H1 (cell line): Measurements from ENCODE around the gene CNOT3. TPM values are rescaled to one million over a fixed set of nuclear protein-coding genes. Genes with fewer than 3 reads are reported as not detected.

Experiments used
- CTCF ChIA-PET: fragments of 300-600 bp; sonication (Branson Sonifier 250); formaldehyde crosslinking; loops from one replicate; lab custom pipeline; 2021; ENCODE audit not compliant: partially characterized antibody; lab: Charles Lee
- POLR2A ChIA-PET: fragments of 300-600 bp; sonication (Branson Sonifier 250); formaldehyde crosslinking; loops from one replicate; lab custom pipeline; 2021; ENCODE audit warnings: inconsistent platforms; ENCODE audit not compliant: partially characterized antibody; lab: Charles Lee
- DNase-seq, 2 experiments: peaks; one replicate each; pipeline versions ENCODE4 v3.0.0 to v3.0.0-alpha.2; 2010 to 2022; ENCODE audit warnings: low spot score in 2 of 2, low read depth in 1 of 2, mixed read lengths in 1 of 2
- FAIRE-seq: peaks from 2 replicates; lab custom pipeline; 2011; peaks lifted over from hg19 to GRCh38; lab: Jason Lieb, UNC
- H2AFZ ChIP-seq: 2 replicates; pipeline ENCODE4 v1.8.1; 2012; ENCODE audit warnings: low read length, inconsistent platforms
- H2AK5ac ChIP-seq: 2 replicates; pipeline ENCODE4 v1.6.1; 2013; ENCODE audit warnings: low read depth, low read length
- H2BK120ac ChIP-seq: replicated peaks from 2 replicates; pipeline ENCODE3; 2013; ENCODE audit warnings: low read depth, low read length, inconsistent platforms
- H2BK12ac ChIP-seq: 2 replicates; pipeline ENCODE4 v1.6.1; 2013; ENCODE audit warnings: low read depth, low read length
- H2BK15ac ChIP-seq: 2 replicates; pipeline ENCODE4 v1.6.1; 2013; ENCODE audit warnings: low read length
- H2BK20ac ChIP-seq: 2 replicates; pipeline ENCODE4 v1.6.1; 2013; ENCODE audit warnings: low read length
- H2BK5ac ChIP-seq: 2 replicates; pipeline ENCODE4 v1.6.1; 2013; ENCODE audit warnings: low read depth, low read length
- H3K14ac ChIP-seq: 2 replicates; pipeline ENCODE4 v1.6.1; 2013; ENCODE audit warnings: inconsistent platforms; ENCODE audit not compliant: insufficient read length
- H3K18ac ChIP-seq: 2 replicates; pipeline ENCODE4 v1.6.1; 2013; ENCODE audit warnings: low read length; ENCODE audit errors: extremely low read depth
- H3K23ac ChIP-seq: 2 replicates; pipeline ENCODE4 v1.6.1; 2013; ENCODE audit warnings: inconsistent platforms; ENCODE audit not compliant: insufficient read length
- H3K23me2 ChIP-seq: 2 replicates; pipeline ENCODE4 v1.6.1; 2013; ENCODE audit warnings: low read depth, low read length
- H3K27ac ChIP-seq: 2 replicates; pipeline ENCODE4 v1.6.1; 2011; ENCODE audit warnings: low read depth, low read length, inconsistent platforms
- H3K27me3 ChIP-seq, 4 experiments: replicated peaks in 1 of 4; 1 replicate in 1 of 4; 2 replicates in 3 of 4; pipeline versions ENCODE4 v1.6.1 to v1.8.1; 2011 to 2013; ENCODE audit warnings: low read length in 3 of 4, mild to moderate bottlenecking in 3 of 4, inconsistent platforms in 2 of 4, mixed read lengths in 2 of 4, moderate library complexity in 1 of 4; ENCODE audit not compliant: control insufficient read depth in 3 of 4, insufficient read depth in 3 of 4; ENCODE audit errors: extremely low read depth in 1 of 4
- H3K36me3 ChIP-seq, 4 experiments: 2 replicates each; pipeline versions ENCODE4 v1.6.1 to v1.8.1; 2011 to 2013; ENCODE audit warnings: mild to moderate bottlenecking in 4 of 4, low read length in 3 of 4, moderate library complexity in 2 of 4, control low read depth in 1 of 4, inconsistent platforms in 1 of 4; ENCODE audit not compliant: insufficient read depth in 4 of 4, control insufficient read depth in 2 of 4
- H3K4ac ChIP-seq: replicated peaks from 2 replicates; pipeline ENCODE3; 2013; ENCODE audit warnings: low read length, low read depth, mixed read lengths, inconsistent platforms; ENCODE audit not compliant: insufficient read length
- H3K4me1 ChIP-seq, 4 experiments: replicated peaks in 1 of 4; 1 replicate in 1 of 4; 2 replicates in 3 of 4; pipeline versions ENCODE4 v1.6.1 to v1.8.1; 2011 to 2013; ENCODE audit warnings: low read length in 3 of 4, inconsistent platforms in 2 of 4, mixed read lengths in 1 of 4; ENCODE audit not compliant: insufficient read depth in 4 of 4, control insufficient read depth in 3 of 4
- H3K4me2 ChIP-seq, 2 experiments: 2 replicates each; pipeline versions ENCODE4 v1.6.1 to v1.8.1; 2011 to 2013; ENCODE audit warnings: low read depth in 2 of 2, low read length in 2 of 2, control low read depth in 1 of 2, inconsistent platforms in 1 of 2, mild to moderate bottlenecking in 1 of 2; ENCODE audit not compliant: insufficient read depth in 1 of 2
- H3K4me3 ChIP-seq, 4 experiments: fragments of 200-600, 300-600 bp in 1 of 4; sonication (generic), shearing (Covaris generic), sonication (Bioruptor Twin) in 1 of 4; 2 replicates each; pipeline versions ENCODE4 v1.5.1 to v1.8.1; 2011 to 2016; ENCODE audit warnings: low read length in 4 of 4, low read depth in 3 of 4, control low read depth in 2 of 4, inconsistent platforms in 2 of 4, mild to moderate bottlenecking in 2 of 4, mixed read lengths in 1 of 4, moderate library complexity in 1 of 4; ENCODE audit not compliant: insufficient read depth in 2 of 4; ENCODE audit errors: extremely low read depth in 1 of 4
- H3K56ac ChIP-seq: replicated peaks from 2 replicates; pipeline ENCODE3; 2013; ENCODE audit warnings: low read depth, mild to moderate bottlenecking, mixed read lengths, low read length, inconsistent platforms; ENCODE audit not compliant: insufficient read length
- H3K79me1 ChIP-seq: 2 replicates; pipeline ENCODE4 v1.6.1; 2013; ENCODE audit warnings: low read depth, low read length, control low read depth
- H3K79me2 ChIP-seq, 2 experiments: 2 replicates each; pipeline versions ENCODE4 v1.6.1 to v1.8.1; 2012 to 2013; ENCODE audit warnings: low read length in 2 of 2, mild to moderate bottlenecking in 2 of 2, inconsistent platforms in 1 of 2; ENCODE audit not compliant: insufficient read depth in 2 of 2, control insufficient read depth in 1 of 2
- H3K9ac ChIP-seq, 4 experiments: replicated peaks in 1 of 4; 1 replicate in 1 of 4; 2 replicates in 3 of 4; pipeline versions ENCODE4 v1.6.1 to v1.8.1; 2011 to 2013; ENCODE audit warnings: low read depth in 3 of 4, low read length in 3 of 4, control low read depth in 2 of 4, mild to moderate bottlenecking in 2 of 4, moderate library complexity in 2 of 4, inconsistent platforms in 1 of 4; ENCODE audit errors: extremely low read depth in 1 of 4
- H3K9me3 ChIP-seq, 2 experiments: 2 replicates each; pipeline versions ENCODE4 v1.6.1 to v1.8.1; 2012 to 2013; ENCODE audit warnings: mild to moderate bottlenecking in 2 of 2, moderate library complexity in 2 of 2, control low read depth in 1 of 2, inconsistent platforms in 1 of 2, low read depth in 1 of 2, low read length in 1 of 2, mixed read lengths in 1 of 2; ENCODE audit not compliant: insufficient read depth in 2 of 2
- H4K20me1 ChIP-seq, 2 experiments: replicated peaks in 1 of 2; 2 replicates each; pipeline versions ENCODE3 to v1.8.1; 2011 to 2013; ENCODE audit warnings: inconsistent platforms in 2 of 2, low read length in 2 of 2, mild to moderate bottlenecking in 1 of 2; ENCODE audit not compliant: insufficient read depth in 2 of 2, control insufficient read depth in 1 of 2
- H4K5ac ChIP-seq: 2 replicates; pipeline ENCODE4 v1.6.1; 2013; ENCODE audit warnings: low read length, low read depth, mixed read lengths, inconsistent platforms; ENCODE audit not compliant: insufficient read length
- H4K8ac ChIP-seq: 2 replicates; pipeline ENCODE4 v1.8.0; 2013; ENCODE audit warnings: mild to moderate bottlenecking, moderate library complexity, low read length, inconsistent platforms; ENCODE audit not compliant: insufficient read depth; ENCODE audit errors: extremely low read depth
- H4K91ac ChIP-seq: replicated peaks from 2 replicates; pipeline ENCODE3; 2013; ENCODE audit warnings: low read length, mixed read lengths, inconsistent platforms; ENCODE audit not compliant: insufficient read length
- E2F6 ChIP-seq: IDR thresholded peaks from 2 replicates; pipeline ENCODE4 v1.6.1; 2012; ENCODE audit warnings: inconsistent platforms
- KDM1A ChIP-seq: fragments of 200-600, 300-600 bp; sonication (generic); IDR thresholded peaks from 2 replicates; pipeline ENCODE4 v1.7.1; 2016; ENCODE audit warnings: mild to moderate bottlenecking, low read length, borderline replicate concordance
- SIN3A ChIP-seq, 2 experiments: IDR thresholded peaks in 1 of 2; conservative IDR thresholded peaks in 1 of 2; 2 replicates each; pipeline ENCODE4 v1.6.1; 2011 to 2012; ENCODE audit warnings: low read length in 2 of 2, improper control_type of control experiment in 1 of 2, low read depth in 1 of 2, mild to moderate bottlenecking in 1 of 2
- SP1 ChIP-seq: IDR thresholded peaks from 2 replicates; pipeline ENCODE4 v1.6.1; 2011; ENCODE audit warnings: low read depth, low read length
- YY1 ChIP-seq: IDR thresholded peaks from 2 replicates; pipeline ENCODE4 v1.6.1; 2011; ENCODE audit warnings: low read depth, mild to moderate bottlenecking, low read length
- WGBS, 2 experiments: shearing (Covaris generic) in 1 of 2; methylation state at CpG; one replicate each; pipeline versions ENCODE4 v1.1.6 to v1.1.7; 2013 to 2015; ENCODE audit warnings: low lambda C conversion rate in 2 of 2, mixed read lengths in 2 of 2, inconsistent platforms in 1 of 2, low coverage in 1 of 2, missing lambda C conversion rate in 1 of 2; ENCODE audit not compliant: insufficient replicate concordance in 2 of 2, insufficient coverage in 1 of 2, insufficient read length in 1 of 2; ENCODE audit errors: extremely low coverage in 1 of 2, missing lambda C conversion rate in 1 of 2; 5-methylcytosine and 5-hydroxymethylcytosine counted together
- polyA plus RNA-seq, 7 experiments: library from polyadenylated mRNA; depleted of rRNA in 3 of 7; stranded (reverse) in 5 of 7; unstranded in 2 of 7; fragments of >200 nt in 5 of 7; fragments of 200-250 nt in 2 of 7; gene quantifications; 1 replicate in 5 of 7; 2 replicates in 1 of 7; 4 replicates in 1 of 7; pipeline versions ENCODE4 v1.2.1 to v1.2.3, GENCODE V29; 2011 to 2013; ENCODE audit warnings: missing spikeins in 2 of 7, mixed read lengths in 2 of 7
- total RNA-seq: library from RNA; stranded (reverse); fragmentation: NEBNext Ultra II Directional; extraction: Animal tissue kit (Norgen Biotek cat#: 25700); gene quantifications from 2 replicates; pipeline ENCODE4 v1.2.1, GENCODE V29; 2021

CNOT3 gene
- total and polyA plus RNA-seq, 2 of the 8 experiments (the other 6 are each of a cell fraction or from before 2014, with no cell fraction given): 21.2 to 86.4 TPM

- Histone ChIP-seq H2BK20ac (no peak overlapping the region), H3K14ac (no peak overlapping the region), H2BK12ac (no peak overlapping the region), H3K4me2 (no peak overlapping the region; a peak in 1 of 4 replicates), H3K23me2 (peaks cover 12% of the 10 kb centered on the region), H2BK5ac (no peak overlapping the region), H2AFZ (no peak overlapping the region), H4K20me1 (peaks cover 0 to 11% of the 10 kb centered on the region in 2 experiments), H4K5ac (no peak overlapping the region), H3K36me3 (no peaks in the 10 kb centered on the region), H3K79me1 (0 out of 2 replicates have a peak, but pooled peaks cover 3% of the 10 kb centered on the region), H3K27me3 (peaks cover 0 to 10% (median 4%) of the 10 kb centered on the region in 4 experiments; a peak in 4 of 7 replicates), H4K91ac (no peak overlapping the region), H3K4me3 (no peak overlapping the region), H3K9ac (no peak overlapping the region), H3K79me2 (no peaks in the 10 kb centered on the region), H2AK5ac (0 out of 2 replicates have a peak overlapping the region, but pooled peaks have one; percentile 65), H3K18ac (no peak overlapping the region), H3K4me1 (peaks cover 0 to 19% (median 8%) of the 10 kb centered on the region in 4 experiments; a peak in 4 of 7 replicates), H2BK15ac (no peak overlapping the region), H3K9me3 (no peaks in the 10 kb centered on the region), H3K56ac (no peak overlapping the region), H3K23ac (no peak overlapping the region), H4K8ac (no peak overlapping the region), H3K27ac (no peak overlapping the region; the same call in 1 of the 2 replicates), H2BK120ac (no peak overlapping the region), H3K4ac (no peak overlapping the region)
- no peak for TF ChIP-seq KDM1A
- TF ChIP-seq E2F6: no peak
- no peak for TF ChIP-seq YY1
- no peak for TF ChIP-seq SP1
- no peak for TF ChIP-seq SIN3A (conservative IDR thresholded peaks at IDR 0.05 in 1 of 2, IDR thresholded peaks at IDR 0.05 in 1 of 2; ENCODE audit: low read depth in 1 of 2, low read length in 2 of 2)
- no peak for FAIRE-seq
- ChIA-PET CTCF (interaction anchor here (0.9 kb wide), 1 partner anchor 88 kb away, joined by 3 read pairs; no protein-coding TSS in a partner anchor), POLR2A (interaction anchor here (0.6 to 4.0 kb wide), 11 partner anchors 9 to 50 kb away, joined by 3 to 28 read pairs (median 7); partner anchors contain the start of genes CNOT3, PRPF31, RPS9 and TFPT)
- no peak for DNase-seq
- 87% methylated on average over 25 of the region's 25 CpGs; no CpG with 5 or more reads in 1 of the 2 experiments for WGBS, 2 experiments
Observed at GRCh38 chr19:54165222-54165621, 27.7 kb downstream of the CNOT3 start.
